ENCODE measurements around the gene SPSB3. TPM values are rescaled to one million over a fixed set of nuclear protein-coding genes. Genes with fewer than 3 reads are reported as not detected.

Gene SPSB3
- total and polyA plus RNA-seq, 2 of the 13 experiments (the other 11 are each of a cell fraction or from before 2014, with no cell fraction given), result 13.2 to 21.9 TPM

GRCh38 chr16:1744338-1744840 lies 38.0 kb downstream of the SPSB3 start:
- H2AFZ ChIP-seq (ENCODE audit: low read length), result no peak overlapping the region
- 97% methylated on average over 16 of the region's 24 CpGs for WGBS (ENCODE audit: low lambda C conversion rate)
- no peak overlapping the region for H3K27ac ChIP-seq (ENCODE audit: extremely low read length, insufficient read depth, low read length)
- no peak for ATAC-seq
- CTCF ChIA-PET (ENCODE audit: low intra/inter-chr PET ratio, low total read pairs), result no interaction called here
- H3K4me3 ChIP-seq (replicated peaks in 1 of 3; ENCODE audit: insufficient read depth in 1 of 3, low read depth in 2 of 3, low read length in 3 of 3), result no peak overlapping the region
- H3K4me1 ChIP-seq (ENCODE audit: insufficient read depth, low read length), result no peaks in the 10 kb centered on the region
- POLR2A ChIA-PET, result no interaction called here
- no peak overlapping the region for H3K9ac ChIP-seq (ENCODE audit: insufficient read depth, low read depth, low read length)
- no peaks in the 10 kb centered on the region for H3K27me3 ChIP-seq (ENCODE audit: control insufficient read depth in 1 of 2, insufficient read depth in 2 of 2, low read length in 2 of 2)
- intact Hi-C loops (cut with micrococcal nuclease; ENCODE audit: unreplicated experiment), result no loop called here
- H3K4me2 ChIP-seq (ENCODE audit: low read depth, low read length), result no peak overlapping the region
- H3K79me2 ChIP-seq (ENCODE audit: insufficient read depth, low read length), result no peaks in the 10 kb centered on the region
- TF ChIP-seq ZBTB33 (CRISPR knock-in tag; IDR thresholded peaks at IDR 0.05) (no peak), CCAR2 (optimal IDR thresholded peaks at IDR 0.05; ENCODE audit: low read depth, low read length) (no peak), ZBTB44 (CRISPR knock-in tag; IDR thresholded peaks at IDR 0.05) (no peak), ZSCAN12 (CRISPR knock-in tag; IDR thresholded peaks at IDR 0.05) (no peak), ARNTL (CRISPR knock-in tag; IDR thresholded peaks at IDR 0.05) (no peak), ZNF552 (CRISPR knock-in tag; IDR thresholded peaks at IDR 0.05; ENCODE audit: borderline replicate concordance) (no peak), ZNF318 (CRISPR knock-in tag; IDR thresholded peaks at IDR 0.05) (no peak)
- BruUV-seq (replicated peaks), result no TSS peak
- H4K20me1 ChIP-seq (ENCODE audit: insufficient read depth, low read length), result no peaks in the 10 kb centered on the region; the same call in 1 of the 2 replicates
- H3K36me3 ChIP-seq (replicated peaks in 1 of 2; ENCODE audit: control insufficient read depth in 1 of 2, insufficient read depth in 2 of 2, low read length in 2 of 2), result peaks cover 13 to 45% of the 10 kb centered on the region in 2 experiments; a peak in 4 of 5 replicates
- in situ Hi-C loops (cut with HindIII; ENCODE audit: extremely low pct_ligation_motif_present, low pct_unique_long_range_greater_than_20kb), result no loop called here
- DNase-seq (ENCODE audit: low spot score), result no peak
- no peak for FAIRE-seq
- no peaks in the 10 kb centered on the region for H3K9me3 ChIP-seq (ENCODE audit: low read length)

All from HepG2 (cell line).